GM13977 (cell line): ENCODE data around the gene ANKRD40CL.

Experiments used
- DNase-seq: peaks from one replicate; pipeline ENCODE4 v3.0.0; 2012; ENCODE audit warnings: low spot score
- in situ Hi-C: fragments of 300-500 bp; cut with MboI; formaldehyde crosslinking; loops from one replicate; pipeline ENCODE4 v1.12.0; 2022; ENCODE audit warnings: low sequenced_read_pairs, low pct_unique_long_range_greater_than_20kb, mixed read lengths, inconsistent platforms; ENCODE audit not compliant: unreplicated experiment
- TF ChIP-seq, protein P1 (sequence below): IDR thresholded peaks from 2 replicates; pipeline ENCODE4 v1.5.1; 2012; ENCODE audit warnings: mild to moderate bottlenecking, control low read depth; ENCODE audit not compliant: insufficient read depth; ENCODE audit errors: extremely low read depth, missing control alignments

Gene ANKRD40CL

DNA sequence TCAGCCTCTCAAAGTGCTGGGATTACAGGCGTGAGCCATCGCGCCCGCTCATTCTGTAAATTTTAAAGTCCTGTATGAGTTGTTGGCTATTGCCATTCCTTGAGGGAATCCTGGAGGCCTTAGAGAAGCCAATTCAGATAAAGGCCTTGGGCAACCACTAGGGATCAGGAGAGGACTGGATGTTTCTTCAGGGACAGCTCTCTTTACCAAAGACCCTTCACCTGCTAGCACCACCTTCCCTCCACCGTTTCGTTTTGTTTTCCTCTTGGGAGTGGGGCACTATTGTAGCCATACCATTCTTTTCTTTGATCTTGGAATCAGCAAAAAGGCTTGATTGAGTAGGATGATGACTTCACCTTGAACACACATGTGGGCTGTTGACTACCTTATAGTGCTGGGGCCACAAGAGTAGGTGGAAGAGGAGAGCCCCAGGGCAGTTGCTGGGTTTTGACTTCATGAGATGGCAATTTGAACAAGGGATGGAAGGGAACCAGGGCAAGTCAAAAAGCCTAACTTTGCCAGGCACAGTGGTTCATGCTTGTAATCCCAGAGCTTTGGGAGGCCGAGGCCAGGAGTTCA lies 7.0 kb upstream of the ANKRD40CL start:
- TF ChIP-seq, protein P1, sequence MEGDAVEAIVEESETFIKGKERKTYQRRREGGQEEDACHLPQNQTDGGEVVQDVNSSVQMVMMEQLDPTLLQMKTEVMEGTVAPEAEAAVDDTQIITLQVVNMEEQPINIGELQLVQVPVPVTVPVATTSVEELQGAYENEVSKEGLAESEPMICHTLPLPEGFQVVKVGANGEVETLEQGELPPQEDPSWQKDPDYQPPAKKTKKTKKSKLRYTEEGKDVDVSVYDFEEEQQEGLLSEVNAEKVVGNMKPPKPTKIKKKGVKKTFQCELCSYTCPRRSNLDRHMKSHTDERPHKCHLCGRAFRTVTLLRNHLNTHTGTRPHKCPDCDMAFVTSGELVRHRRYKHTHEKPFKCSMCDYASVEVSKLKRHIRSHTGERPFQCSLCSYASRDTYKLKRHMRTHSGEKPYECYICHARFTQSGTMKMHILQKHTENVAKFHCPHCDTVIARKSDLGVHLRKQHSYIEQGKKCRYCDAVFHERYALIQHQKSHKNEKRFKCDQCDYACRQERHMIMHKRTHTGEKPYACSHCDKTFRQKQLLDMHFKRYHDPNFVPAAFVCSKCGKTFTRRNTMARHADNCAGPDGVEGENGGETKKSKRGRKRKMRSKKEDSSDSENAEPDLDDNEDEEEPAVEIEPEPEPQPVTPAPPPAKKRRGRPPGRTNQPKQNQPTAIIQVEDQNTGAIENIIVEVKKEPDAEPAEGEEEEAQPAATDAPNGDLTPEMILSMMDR: no peak
- in situ Hi-C loops: no loop called here
- DNase-seq: no peak

DNA sequence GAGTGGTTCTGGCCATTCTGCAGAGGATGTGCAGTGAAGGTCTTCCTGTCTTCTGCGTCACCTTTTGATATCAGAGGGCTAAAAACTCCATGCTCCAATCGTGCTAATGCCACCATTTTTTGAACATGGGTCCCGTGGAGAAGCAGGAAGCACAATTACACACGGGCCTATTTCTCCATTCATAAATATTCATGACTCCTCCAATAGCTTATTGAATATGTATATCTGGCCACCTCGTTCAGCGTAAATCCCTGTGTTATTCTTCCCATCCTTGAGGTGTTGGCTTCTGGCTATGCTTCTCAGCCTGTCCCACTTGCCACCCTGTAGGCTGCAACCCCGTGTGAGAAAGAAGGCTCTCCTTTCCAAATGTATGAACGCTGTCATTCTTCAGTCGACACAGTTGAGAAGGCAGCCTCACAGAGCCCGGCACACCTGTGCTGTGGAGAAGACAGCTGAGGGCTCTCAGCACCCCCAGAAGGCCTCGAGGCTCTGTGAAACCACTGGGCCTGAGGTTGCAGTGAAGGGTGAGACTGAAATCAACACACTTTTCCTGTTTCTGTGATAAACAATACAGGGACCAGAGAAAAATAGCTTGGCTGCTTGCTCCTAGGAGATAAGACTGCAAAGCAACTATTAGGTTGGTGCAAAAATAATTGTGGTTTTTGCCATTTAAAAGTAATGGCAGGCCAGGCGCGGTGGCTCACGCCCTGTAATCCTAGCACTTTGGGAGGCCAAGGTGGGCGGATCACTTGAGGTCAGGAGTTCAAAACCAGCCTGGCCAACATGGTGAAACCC lies 4.9 kb upstream of the ANKRD40CL start:
- TF ChIP-seq, protein P1: no peak
- DNase-seq: no peak
- in situ Hi-C loops: no loop called here

DNA sequence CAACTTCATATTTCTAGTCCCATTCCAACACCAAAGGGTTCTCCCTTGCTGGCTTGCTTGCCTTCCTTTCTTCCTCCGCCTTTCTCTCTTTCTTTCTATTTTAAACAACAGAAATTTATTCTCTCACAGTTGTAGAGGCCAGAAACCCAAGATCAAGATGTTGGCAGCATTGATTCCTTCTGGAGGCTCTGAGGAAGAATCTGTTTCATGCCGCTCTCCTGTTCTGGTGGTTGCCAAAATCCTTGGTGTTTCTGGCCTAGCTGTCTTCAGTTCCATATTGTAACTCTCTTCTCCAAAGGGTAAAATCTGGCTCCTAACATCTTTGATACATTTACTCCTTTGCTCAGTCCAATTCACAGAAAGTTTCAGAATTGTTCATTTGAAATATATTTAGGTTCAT lies 3.0 kb upstream of the ANKRD40CL start:
- in situ Hi-C loops: no loop called here
- TF ChIP-seq, protein P1: no peak

DNA sequence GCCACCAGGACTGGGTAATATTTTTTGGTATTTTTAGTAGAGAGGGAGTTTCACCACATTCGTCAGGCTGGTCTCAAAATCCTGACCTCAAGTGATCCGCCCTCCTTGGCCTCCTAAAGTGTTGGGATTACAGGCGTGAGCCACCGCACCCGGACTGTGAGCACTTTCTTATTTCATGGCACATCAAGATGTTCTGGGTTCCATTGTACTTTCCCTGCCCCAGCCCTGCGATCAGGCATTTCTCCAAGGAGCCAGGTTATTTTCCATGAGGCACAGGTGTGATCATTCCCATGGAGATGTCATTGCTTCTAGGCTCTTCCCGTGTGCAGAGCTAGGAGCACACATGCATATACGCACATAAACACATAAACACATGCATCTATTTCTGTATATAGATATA lies 2.6 kb upstream of the ANKRD40CL start:
- DNase-seq: no peak
- TF ChIP-seq, protein P1: no peak
- in situ Hi-C loops: no loop called here

More for the DNA sequence above, 3.0 kb upstream of the ANKRD40CL start:
- no peak for DNase-seq

DNA sequence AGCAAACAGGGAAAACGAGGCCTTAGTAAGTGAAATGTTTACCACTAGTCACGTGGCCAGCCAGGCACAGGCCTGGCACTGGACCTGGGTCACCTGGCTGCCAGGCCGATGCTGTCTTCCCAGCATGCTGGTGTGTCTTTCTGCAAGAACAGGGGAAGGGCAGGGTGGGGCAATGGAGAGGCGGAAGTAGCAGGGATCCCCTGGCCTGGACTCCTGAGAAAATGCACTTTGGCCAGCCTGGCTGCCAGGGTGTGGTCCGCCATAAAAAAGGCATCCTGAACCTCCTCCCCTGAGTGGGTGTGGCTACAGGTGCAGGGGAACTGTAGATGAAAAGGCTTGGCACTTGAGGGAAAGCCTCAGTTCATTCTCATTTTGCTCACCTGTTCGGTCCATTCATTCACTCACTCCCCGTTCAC lies 1.0 kb upstream of the ANKRD40CL start:
- TF ChIP-seq, protein P1: no peak
- in situ Hi-C loops: no loop called here
- no peak for DNase-seq

DNA sequence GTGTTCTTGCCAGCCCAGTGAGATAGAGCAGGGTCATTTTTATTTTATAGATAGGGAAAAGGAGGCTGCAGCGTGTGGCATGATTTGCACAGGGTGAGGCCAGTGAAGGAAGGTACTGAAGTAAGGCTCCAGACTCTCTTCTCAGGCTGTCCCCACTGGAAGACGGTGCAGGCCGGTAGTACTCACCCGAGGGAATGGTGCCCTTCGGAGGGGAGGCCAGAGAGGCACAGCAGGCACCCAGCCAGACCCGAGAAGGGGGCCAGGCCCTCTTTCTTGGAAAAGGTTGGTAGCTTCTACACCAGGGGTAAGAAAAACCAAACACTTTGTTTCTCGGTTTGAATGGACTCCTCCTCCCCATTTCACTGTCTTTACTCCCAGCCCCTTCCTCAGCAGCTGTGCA lies 288 bp downstream of the ANKRD40CL start:
- DNase-seq: no peak
- TF ChIP-seq, protein P1: no peak
- in situ Hi-C loops: no loop called here
